Activated CD4-positive, alpha-beta T cell treated with anti-CD3 and anti-CD28 coated beads, Interleukin-2, amount 50 U/mL, for 16 hours (primary cell): Measurements from ENCODE around the gene SPATS2L.

Experiments
- DNase-seq: peaks from one replicate; pipeline ENCODE4 v3.0.0-alpha.2; 2020

The SPATS2L gene

DNA sequence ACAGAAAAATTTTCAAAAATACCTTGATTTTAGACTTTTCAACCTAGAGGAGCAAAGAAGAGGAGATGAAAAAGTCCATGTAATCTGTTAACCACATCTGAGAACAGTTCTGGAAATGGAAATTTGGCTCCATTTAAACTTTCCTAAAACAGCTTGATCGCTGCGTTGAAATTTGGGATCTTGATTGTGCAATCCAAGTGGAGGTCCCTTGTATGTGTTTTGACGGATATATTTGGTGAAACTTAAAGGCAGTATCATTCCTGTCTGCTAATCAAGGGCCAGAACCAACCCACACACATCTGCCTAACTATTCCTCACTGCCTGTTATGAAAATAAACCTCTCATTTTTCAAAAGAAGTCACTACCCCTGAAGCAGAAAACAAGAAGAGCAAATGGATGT lies 46.6 kb downstream of the SPATS2L start:
- no peak for DNase-seq

- no peak for DNase-seq
Measured at GRCh38 chr2:200353874-200354273, 47.4 kb downstream of the SPATS2L start.

DNA sequence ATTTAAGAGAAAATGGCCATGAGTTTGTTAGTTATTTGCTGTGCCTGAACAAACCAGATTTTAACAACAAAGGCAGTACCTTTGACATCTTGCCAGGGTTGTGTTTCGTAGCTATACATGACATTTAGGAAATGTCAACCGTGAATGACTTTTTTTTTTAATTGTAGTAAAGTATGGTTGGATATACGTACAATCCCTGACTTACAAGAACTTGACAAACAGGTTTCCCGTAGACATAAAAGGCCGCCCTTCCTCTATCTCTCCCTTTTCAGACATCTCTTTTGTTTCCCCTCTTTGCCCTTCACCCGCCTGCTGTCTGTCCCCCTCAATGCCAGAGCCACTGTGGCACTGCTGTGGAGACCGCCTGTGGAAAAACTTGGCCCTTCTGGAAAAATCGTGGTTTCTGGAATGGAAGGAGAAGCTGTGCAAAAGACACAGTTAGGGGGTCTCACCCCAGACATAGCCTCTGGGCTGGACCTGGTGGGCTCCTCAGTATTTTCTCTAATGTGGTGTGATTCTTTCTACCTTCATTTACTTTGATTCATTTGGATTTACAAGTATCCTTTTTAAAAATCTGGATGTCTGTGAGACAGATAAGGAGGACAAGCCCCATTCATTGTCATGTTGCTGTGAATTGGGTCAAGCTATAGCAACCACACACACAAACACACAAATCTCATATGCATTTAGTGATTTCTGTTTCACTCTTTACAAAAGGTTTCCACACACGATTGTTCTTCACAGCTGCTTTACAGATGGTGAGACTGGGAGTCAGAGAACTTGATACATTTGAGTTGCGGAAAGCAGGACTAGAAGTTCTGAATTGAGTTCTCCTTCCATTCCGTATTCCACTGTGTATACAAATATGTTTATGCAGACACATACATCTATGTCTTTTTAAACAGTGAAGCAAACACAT lies 48.6 kb downstream of the SPATS2L start:
- no peak for DNase-seq

DNA sequence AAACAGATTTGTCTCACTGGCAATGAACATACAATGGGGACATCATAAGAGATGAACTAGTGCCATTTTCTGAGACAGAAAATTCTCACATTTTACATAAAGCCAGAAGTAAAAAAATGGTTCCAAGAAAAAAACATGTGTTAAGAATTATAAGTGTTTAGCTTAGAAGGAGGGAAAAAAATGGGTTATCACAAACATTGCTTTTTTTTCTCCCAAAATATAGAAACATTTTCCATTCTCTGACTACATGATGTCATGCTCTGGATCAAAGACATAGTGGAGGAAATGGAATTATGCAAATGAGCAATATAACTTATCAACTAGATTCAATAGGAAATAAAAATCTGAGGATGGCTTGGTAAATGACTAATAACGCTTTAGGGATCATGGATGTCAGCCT lies 49.8 kb downstream of the SPATS2L start:
- DNase-seq: no peak

GRCh38 chr2:200356857-200357384 lies 50.4 kb downstream of the SPATS2L start:
- no peak for DNase-seq

- DNase-seq: no peak
Measured at GRCh38 chr2:200357845-200358244, 51.4 kb downstream of the SPATS2L start.

GRCh38 chr2:200359552-200359951 lies 53.1 kb downstream of the SPATS2L start:
- no peak for DNase-seq

- DNase-seq: no peak
Measured at GRCh38 chr2:200360364-200360763, 53.9 kb downstream of the SPATS2L start.

DNA sequence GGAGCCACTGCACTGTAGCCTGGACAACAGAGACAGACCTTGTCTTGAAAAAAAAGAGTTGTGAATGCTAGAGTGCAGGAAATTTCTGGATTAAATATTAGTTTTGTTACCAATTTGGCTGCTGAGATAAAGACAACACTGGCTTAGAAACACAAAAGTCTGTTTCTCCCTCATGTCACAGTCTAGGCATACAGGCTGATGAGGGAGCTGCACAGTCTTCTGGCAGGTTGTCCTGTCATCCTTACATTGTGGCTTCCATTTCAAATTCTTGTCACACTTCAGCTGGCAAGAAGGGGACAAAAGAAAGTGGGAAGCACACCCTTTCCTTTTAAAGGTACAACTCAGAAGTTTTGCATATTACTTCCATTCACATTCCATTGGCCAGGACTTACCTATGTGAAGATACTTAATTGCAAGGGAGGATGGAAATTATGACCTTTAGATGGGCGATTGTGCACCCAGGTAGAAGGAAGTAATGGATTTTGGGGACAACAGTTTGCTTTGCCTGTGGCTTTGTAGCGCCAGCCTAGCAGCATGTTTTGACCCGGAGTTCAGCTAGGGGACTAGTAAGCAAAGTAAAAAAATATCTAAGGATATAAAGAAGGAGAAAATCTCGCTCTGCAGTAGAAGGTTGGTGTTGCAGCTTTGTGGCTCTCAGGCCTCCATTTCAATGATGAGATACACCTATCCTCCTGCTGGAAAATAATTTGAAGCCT lies 55.9 kb downstream of the SPATS2L start:
- DNase-seq: no peak

- no peak for DNase-seq
Measured at GRCh38 chr2:200363279-200363678, 56.8 kb downstream of the SPATS2L start.

GRCh38 chr2:200364142-200364541 lies 57.6 kb downstream of the SPATS2L start:
- no peak for DNase-seq

DNA sequence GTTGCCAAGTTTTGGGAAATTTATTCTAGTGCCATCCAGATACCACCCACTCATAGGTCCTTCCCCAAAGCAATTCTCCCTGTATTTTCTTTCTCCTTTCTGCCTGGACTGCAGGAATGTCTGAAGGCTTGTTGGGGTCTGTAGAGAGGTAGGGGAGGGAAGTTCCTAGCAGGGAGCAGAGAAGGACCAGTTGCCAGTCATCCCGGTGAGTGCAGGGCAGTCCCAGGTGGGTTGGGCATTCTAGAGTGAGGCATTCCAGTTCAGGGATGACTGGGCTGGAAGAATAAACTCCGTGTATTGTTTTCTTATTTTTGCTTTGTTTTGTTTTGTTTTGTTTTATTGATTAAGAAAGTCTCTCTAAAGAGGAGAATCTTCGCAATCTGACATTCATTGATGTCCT lies 58.1 kb downstream of the SPATS2L start:
- no peak for DNase-seq

DNA sequence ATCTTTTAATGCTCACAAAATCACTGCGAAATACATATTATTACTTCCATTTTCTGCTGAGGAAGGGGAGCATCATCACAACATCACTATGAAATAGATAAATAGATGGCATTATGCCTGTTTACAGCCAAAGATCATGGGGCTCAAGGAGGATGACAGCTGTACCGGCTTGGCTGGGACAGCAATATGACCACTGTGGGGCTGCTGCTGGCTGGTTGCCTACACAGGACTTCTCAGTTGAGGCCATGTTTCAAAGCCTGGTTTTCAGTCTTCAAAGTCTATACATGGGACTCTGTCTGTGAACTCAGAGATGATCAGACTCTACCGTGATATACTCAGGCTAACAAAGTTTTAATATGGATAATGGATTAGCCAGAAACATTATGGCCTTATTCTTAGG lies 58.7 kb downstream of the SPATS2L start:
- no peak for DNase-seq

DNA sequence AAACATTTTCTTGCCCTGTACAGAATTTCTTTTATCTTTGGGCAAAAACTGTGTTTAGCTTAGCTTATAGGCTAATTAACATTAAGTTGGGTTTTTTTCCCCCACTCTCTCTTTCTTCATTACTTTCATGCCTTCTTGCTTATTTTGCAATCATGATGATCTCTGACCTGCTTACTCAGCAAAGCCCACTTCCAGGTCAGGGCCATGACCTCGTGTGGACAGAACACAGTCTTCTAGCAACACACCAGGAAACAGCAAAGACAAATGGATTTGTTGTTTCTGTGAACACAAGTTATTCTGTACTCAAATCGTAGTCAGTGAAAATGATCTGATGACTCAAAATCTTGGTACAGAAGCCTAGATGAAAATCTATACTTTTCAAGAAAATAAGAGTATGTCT lies 60.7 kb downstream of the SPATS2L start:
- no peak for DNase-seq

DNA sequence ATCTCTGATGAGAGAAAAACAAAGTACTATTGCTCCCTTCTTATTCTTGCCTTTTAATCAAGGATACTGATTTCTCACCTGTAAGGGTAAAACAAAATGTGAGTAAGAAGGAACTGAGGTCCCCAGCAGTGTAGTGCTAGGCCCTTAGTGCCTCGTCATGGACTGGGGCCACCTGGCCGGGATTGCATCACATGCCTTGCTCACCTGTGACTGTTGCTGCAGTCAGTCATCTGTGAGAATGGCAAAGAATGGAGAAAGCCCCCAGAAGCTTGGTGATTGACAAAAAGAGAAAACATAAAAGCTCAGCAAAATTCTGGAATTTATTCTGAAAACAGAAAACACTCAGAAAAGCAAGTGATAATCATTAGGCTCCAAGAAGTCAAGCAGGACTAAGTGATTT lies 63.4 kb downstream of the SPATS2L start:
- no peak for DNase-seq

GRCh38 chr2:200373231-200373630 lies 66.7 kb downstream of the SPATS2L start:
- peak; percentile 35 for DNase-seq

DNA sequence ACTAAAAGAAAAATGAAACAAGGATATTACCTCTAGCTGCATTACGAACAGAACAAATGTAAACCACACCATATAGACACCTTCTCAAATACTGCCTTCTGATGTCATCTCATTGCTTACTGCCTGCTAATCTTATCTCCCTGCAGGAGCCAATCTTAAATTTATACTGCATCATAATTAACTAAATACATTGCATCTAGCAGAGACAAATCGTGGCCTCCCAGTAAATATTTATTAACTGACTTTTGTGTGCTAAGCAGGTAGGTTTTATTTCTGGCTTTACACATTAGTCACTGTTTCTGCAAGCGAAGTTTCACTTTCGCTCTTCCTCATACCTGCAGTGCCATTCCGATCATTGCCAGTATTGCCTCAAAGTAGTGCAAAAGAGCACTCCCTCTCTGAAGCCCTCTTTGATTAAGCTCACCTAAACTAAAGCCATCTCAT lies 67.5 kb downstream of the SPATS2L start:
- DNase-seq: peak; percentile 83

GRCh38 chr2:200376513-200377354 lies 70.2 kb downstream of the SPATS2L start:
- DNase-seq: peak; percentile 41

DNA sequence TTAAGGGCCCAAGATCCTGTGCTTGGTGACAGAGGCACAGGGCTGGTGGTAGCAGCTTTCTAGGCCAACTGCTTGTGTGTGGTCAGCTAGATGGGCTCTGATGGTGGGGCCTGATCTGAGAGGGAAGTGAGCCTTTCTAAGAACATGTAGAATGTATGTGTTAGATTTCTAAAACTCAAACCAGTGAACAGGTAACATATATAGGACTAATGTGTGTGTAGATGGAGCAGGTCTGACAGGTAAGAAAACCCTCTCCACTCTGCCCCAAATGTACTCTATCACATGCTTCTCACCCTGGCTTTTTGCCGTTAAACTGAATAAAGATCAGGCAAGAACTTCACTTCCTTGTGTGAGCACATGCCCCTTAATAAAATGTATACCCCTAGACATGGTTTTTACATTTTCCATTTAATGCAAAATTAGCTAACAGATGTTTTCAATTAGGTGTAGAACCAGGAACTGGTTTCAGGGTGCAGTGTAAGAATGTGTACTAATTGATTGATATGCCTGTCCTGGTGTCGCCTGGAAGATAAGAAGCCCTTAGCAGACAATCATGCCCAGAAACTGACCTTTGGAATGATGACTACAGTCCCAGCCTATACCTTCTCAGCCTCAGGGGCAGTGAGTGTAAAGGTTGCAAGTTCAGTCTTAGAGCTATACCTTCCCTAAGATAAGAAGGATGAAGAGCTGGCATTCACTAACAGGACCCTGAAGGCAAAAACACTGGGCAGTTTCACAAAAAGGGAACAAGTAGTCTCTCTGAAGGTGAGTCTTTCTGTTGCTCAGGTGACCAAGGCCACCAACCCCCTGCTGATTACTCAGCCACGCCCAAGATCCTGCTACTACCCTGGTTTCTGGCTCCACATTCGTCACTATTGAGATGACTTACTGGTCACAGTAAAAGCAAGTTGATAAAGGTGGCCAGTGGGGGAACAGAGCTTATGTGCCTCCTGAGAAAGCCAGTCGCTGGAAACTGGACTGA lies 71.2 kb downstream of the SPATS2L start:
- no peak for DNase-seq

- no peak for DNase-seq
Measured at GRCh38 chr2:200378652-200379290, 72.3 kb downstream of the SPATS2L start.

DNA sequence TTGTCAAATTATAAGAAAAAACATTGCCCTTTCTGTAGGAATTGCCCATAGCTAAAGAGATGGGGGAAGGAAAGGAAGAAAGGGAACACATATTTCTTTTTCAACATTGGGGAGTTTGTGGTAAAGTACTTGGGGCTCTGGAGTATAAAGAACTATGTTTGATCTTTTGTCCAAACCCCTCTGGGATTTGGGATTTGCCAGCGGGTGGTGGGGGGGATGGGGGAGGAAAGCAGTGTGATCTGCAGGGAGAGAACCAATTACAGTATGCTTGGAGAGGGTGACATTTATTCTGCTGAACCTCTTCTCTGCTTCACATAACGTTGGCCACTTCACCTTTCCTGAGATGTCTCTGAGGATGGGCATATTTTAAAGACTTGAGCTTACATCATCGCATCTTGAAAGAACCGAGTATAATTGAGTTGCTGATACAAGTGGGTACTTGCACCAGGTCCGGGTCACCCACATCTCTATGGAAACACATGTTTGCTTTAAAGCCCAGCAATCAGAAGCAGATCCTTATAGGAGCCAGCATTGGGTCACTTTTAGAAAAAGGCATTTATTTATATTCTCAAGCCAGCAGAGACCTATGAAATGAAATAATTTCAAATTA lies 73.1 kb downstream of the SPATS2L start:
- no peak for DNase-seq
